GM18507 (cell line): ENCODE data around the gene FNDC11.
"Not testable (repeated sequence)": the region's sequence is repeated elsewhere in the genome, so short reads cannot be mapped to it uniquely, and the experiment has no call there.

Experiments
- DNase-seq: peaks from one replicate; pipeline ENCODE4 v3.0.0; 2011; ENCODE audit warnings: low read depth; ENCODE audit not compliant: insufficient read length; ENCODE audit errors: extremely low spot score
- FAIRE-seq: peaks from 2 replicates; lab custom pipeline; 2011; peaks lifted over from hg19 to GRCh38; lab: Jason Lieb, UNC

FNDC11 gene, protein sequence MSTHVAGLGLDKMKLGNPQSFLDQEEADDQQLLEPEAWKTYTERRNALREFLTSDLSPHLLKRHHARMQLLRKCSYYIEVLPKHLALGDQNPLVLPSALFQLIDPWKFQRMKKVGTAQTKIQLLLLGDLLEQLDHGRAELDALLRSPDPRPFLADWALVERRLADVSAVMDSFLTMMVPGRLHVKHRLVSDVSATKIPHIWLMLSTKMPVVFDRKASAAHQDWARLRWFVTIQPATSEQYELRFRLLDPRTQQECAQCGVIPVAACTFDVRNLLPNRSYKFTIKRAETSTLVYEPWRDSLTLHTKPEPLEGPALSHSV

GRCh38 chr20:63553933-63554290 is at the start of gene FNDC11:
Gene FNDC11, plus strand, starts transcription at chr20:63554159. Its CDS starts 1,505 bp downstream, at chr20:63555664.
- no peak for FAIRE-seq
- no peak for DNase-seq

- FAIRE-seq (no peak), DNase-seq (no peak)
These were observed 49.3 kb upstream of the FNDC11 start for GRCh38 chr20:63504642-63505041.

- no peak for FAIRE-seq
- no peak for DNase-seq
These were observed 48.7 kb upstream of the FNDC11 start for GRCh38 chr20:63505281-63505680.

DNA sequence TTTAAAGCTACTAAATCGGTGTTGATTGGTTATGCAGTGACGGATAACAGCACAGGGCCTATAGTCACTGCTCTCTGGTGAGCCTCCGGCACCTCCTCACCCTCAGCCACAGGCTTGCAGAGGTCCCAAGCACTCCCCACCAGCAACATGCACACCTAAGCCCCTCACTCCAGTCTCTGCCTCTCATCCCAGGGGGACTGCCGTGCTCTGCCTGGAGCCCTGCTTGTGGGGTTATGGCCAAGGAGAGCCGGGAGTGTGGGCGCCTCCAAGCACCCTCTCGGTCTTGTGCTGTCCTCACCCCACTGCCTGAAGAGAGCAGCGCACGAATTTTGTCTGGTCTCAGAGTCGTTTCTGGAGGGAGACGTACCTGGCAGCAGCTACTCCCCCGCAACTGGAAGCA is 48.2 kb upstream of the FNDC11 start:
- FAIRE-seq = no peak
- no peak for DNase-seq

DNA sequence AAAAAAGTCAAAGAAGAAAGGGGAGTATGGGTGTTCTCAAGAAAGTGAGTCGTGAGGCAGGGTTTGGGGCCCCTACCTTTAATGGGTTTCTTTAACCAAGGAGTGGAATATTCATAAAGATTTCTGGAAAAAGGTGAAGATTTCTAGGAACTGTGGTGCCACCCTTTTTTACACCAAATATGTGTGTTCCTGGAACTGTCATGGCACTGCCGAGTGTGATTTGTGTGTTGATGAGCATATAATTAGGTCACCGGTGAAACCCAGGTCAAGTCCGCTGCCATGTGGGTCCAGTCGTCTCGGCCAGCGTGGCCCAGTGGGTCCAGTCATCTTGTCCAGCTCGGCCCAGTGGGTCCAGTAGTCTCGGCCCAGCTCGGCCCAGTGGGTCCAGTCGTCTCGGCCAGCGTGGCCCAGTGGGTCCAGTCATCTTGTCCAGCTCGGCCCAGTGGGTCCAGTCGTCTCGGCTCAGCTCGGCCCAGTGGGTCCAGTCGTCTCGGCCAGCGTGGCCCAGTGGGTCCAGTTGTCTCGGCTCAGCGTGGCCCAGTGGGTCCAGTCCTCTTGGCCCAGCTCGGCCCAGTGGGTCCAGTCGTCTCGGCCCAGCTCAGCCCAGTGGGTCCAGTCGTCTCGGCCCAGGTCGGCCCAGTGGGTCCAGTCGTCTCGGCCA is 46.7 kb upstream of the FNDC11 start:
- no peak for DNase-seq
- no peak for FAIRE-seq

DNA sequence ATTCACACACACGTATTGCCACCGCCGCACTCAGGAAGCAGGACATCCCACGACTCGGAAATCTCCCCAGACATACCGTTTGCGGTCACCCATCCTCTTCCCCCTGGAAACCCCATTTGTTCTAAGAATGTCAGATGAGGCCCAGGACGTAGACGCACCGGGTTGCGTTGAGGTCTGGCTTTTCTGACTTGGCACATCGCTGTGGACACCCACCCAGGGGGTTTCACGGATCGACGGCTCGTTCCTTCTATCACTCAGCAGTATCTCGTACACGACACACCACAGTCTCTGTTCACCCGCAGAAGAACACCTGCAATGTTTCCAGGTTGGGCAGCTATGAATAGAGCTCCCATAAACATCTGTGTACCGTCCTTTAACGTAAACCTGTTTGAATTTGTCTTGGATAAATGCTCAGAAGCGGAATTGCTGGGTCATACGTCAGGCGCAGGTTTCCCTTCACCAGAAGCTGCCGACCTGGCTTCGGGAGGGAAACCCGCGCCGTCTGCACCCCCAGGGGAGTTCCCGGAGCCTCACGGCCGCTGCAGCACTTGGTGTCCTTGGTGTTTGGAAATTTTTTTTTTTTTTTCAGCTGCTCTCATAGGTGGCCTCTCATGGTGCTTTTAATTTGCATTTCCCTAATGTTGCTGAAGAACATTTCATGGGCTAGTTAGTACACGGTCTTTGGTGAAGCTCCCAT is 45.7 kb upstream of the FNDC11 start:
- DNase-seq (no peak), FAIRE-seq (no peak)

DNA sequence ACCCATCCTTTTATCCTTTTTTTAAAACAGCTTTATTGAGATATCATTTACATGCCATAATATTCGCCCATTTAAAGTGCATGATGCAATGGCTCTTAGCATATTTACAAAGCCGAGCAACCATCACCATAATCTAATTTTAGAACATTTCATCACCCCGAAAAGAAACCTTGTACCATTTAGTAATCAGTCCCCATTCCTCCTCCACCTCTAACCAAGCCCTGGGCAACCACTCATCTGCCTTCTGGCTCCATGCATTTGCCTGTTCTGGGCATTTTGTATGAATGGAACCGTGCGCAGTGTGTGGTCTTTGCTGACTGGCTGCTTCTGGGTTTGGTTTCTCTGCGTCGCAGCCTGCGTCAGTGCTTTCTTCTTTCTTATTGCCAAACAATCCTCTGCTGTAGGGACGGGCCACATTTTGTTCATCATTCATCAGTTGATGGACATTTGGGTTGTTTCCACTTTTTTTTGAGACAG is 44.8 kb upstream of the FNDC11 start:
- no peak for FAIRE-seq
- no peak for DNase-seq

- DNase-seq (no peak), FAIRE-seq (no peak)
These were observed 40.8 kb upstream of the FNDC11 start for GRCh38 chr20:63513207-63513606.

DNA sequence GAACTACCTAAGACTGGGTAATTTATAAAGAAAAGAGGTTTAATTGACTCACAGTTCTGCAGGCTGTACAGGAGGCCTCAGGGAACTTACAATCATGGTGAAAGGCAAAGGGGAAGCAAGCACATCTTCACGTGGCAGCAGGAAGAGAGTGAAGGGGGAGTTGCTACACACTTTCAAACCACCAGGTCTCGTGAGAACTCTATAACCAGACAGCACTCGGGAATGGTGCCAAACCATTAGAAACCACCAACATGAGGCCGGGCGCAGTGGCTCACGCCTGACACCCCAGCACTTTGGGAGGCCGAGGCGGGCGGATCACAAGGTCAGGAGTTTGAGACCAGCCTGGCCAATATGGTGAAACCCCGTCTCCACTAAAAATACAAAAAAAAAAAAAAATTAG is 39.4 kb upstream of the FNDC11 start:
- DNase-seq, FAIRE-seq: not testable (repeated sequence)

GRCh38 chr20:63517376-63518309 is 36.3 kb upstream of the FNDC11 start:
- FAIRE-seq (no peak), DNase-seq (no peak)

GRCh38 chr20:63518351-63518861 is 35.6 kb upstream of the FNDC11 start:
- DNase-seq = no peak
- FAIRE-seq = no peak

DNA sequence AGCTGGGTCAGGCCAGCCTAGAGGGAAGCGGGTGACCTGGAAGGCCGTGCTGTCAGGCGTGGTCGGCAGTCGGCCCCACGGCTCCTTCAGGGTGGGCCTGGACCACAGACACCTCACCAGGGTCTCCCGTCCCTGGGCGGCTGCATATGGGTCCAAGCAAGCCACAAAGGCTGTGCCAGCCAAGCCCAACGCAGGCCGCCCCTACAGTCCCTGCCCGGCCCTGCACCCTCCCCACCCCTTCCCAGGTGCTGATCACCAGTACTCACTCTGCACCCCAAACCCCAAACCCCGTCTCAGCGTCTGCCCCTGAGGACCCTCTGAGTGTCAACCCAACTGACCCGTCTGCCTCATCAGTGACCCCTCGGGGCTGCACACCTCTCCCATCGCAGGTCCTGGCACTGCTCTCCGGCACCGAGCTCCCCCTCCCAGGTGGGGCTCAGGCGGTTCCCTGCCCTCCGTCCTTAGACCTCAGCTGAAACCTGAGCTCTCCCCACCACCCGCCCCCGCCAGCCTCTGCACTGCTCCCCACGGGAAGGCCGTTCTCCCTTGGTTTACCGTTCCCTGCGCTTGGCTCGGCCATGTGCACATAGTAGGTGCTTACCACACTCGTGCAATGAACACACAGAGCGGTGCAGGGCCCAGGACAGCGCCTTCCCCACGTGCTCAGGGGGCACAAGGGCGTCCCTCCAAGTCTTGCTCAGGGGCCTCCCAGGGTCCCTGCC is 34.9 kb upstream of the FNDC11 start:
- FAIRE-seq (no peak), DNase-seq (no peak)

- FAIRE-seq (no peak), DNase-seq (no peak)
These were observed 34.1 kb upstream of the FNDC11 start for GRCh38 chr20:63519668-63520503.

- FAIRE-seq (peak; percentile 68), DNase-seq (peak; percentile 96)
These were observed 33.4 kb upstream of the FNDC11 start, which contains the start of gene PPDPF for GRCh38 chr20:63520504-63520933. Gene PPDPF, plus strand, starts transcription at chr20:63520765. Its CDS starts 544 bp downstream, at chr20:63521309.

DNA sequence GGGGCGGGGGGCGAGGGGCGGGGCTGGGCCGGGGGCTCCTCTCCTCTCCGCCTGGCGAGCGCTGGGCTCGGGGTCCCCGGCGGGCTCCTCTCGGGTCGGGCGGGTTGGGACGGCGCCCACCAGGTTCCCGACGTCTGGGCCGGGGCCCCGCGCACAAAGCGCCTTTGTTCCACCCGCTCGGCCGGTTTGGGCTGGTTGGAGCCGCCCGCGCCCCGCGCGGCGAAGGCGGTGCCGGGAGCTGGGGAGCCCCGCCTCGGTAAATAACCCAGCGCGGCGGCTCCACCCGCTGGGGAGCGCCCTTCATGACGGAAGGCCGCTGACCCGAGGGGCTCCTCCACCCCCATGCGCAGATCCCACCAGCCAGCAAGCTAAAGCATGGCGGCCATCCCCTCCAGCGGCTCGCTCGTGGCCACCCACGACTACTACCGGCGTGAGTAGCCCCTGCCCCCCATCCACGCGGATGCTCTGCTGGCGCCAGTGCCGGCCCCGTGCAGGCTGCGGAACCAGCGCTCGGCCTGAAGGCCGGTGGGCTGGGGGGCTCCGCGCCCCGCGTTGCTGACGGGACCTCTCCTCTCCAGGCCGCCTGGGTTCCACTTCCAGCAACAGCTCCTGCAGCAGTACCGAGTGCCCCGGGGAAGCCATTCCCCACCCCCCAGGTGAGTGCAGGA is 32.9 kb upstream of the FNDC11 start:
- FAIRE-seq (peak; percentile 9), DNase-seq (peak; percentile 58)

- FAIRE-seq = no peak
- no peak for DNase-seq
These were observed 32.4 kb upstream of the FNDC11 start for GRCh38 chr20:63521602-63522001.
